CD8-positive, alpha-beta memory T cell (primary cell): Measurements from ENCODE around the gene TAAR6. TPM values are rescaled to one million over a fixed set of nuclear protein-coding genes. Genes with fewer than 3 reads are reported as not detected.
"Not testable (repeated sequence)": the region's sequence is repeated elsewhere in the genome, so short reads cannot be mapped to it uniquely, and the experiment has no call there.

Source experiments
- CTCF ChIA-PET: fragments of 350-600 bp; sonication (Branson Sonifier 250); formaldehyde crosslinking; loops from one replicate; lab custom pipeline; 2021; ENCODE audit warnings: antibody characterized with exemption; lab: Charles Lee
- POLR2A ChIA-PET: fragments of 350-600 bp; sonication (Branson Sonifier 250); formaldehyde crosslinking; loops from one replicate; lab custom pipeline; 2021; ENCODE audit warnings: antibody characterized with exemption; lab: Charles Lee
- DNase-seq, 5 donors: peaks; one replicate each; pipeline versions ENCODE4 v3.0.0 to v3.0.0-alpha.2; 2020 to 2022; ENCODE audit warnings: mixed read lengths in 1 of 5
- H3K27ac ChIP-seq: one replicate; pipeline ENCODE4 v1.7.0; 2013; ENCODE audit warnings: low read depth, mild to moderate bottlenecking, low read length, moderate library complexity
- H3K27me3 ChIP-seq: 2 replicates; pipeline ENCODE4 v1.7.0; 2013; ENCODE audit warnings: low read length, mild to moderate bottlenecking; ENCODE audit not compliant: insufficient read depth, poor library complexity, severe bottlenecking
- H3K36me3 ChIP-seq: 2 replicates; pipeline ENCODE4 v1.7.0; 2013; ENCODE audit warnings: mild to moderate bottlenecking, low read length, moderate library complexity; ENCODE audit not compliant: insufficient read depth
- H3K4me1 ChIP-seq: 2 replicates; pipeline ENCODE4 v1.7.0; 2013; ENCODE audit warnings: mild to moderate bottlenecking, low read length, moderate library complexity; ENCODE audit not compliant: insufficient read depth
- H3K4me3 ChIP-seq: 2 replicates; pipeline ENCODE4 v1.7.0; 2013; ENCODE audit warnings: mild to moderate bottlenecking, low read length
- H3K9me3 ChIP-seq: 2 replicates; pipeline ENCODE4 v1.7.0; 2013; ENCODE audit warnings: mild to moderate bottlenecking, low read length
- H3K27ac Mint-ChIP-seq, 8 donors: one replicate each; pipeline ENCODE4 v1.8.0; 2020 to 2021; ENCODE audit warnings: mixed read lengths in 8 of 8, mild to moderate bottlenecking in 6 of 8, inconsistent platforms in 3 of 8, moderate library complexity in 3 of 8
- H3K27me3 Mint-ChIP-seq, 2 donors: one replicate each; pipeline ENCODE4 v1.8.0; 2020 to 2021; ENCODE audit warnings: mixed read lengths in 2 of 2, mild to moderate bottlenecking in 1 of 2, moderate library complexity in 1 of 2
- H3K36me3 Mint-ChIP-seq, 3 donors: one replicate each; pipeline ENCODE4 v1.8.0; 2020 to 2021; ENCODE audit warnings: mixed read lengths in 3 of 3, inconsistent platforms in 1 of 3, mild to moderate bottlenecking in 1 of 3
- H3K4me1 Mint-ChIP-seq, 3 donors: one replicate each; pipeline ENCODE4 v1.8.0; 2020 to 2021; ENCODE audit warnings: mixed read lengths in 3 of 3, inconsistent platforms in 1 of 3, mild to moderate bottlenecking in 1 of 3
- H3K4me3 Mint-ChIP-seq, 7 donors: one replicate each; pipeline ENCODE4 v1.8.0; 2020 to 2021; ENCODE audit warnings: mixed read lengths in 7 of 7, mild to moderate bottlenecking in 6 of 7, moderate library complexity in 4 of 7, inconsistent platforms in 2 of 7
- H3K9me3 Mint-ChIP-seq, 5 donors: one replicate each; pipeline ENCODE4 v1.8.0; 2020 to 2022; ENCODE audit warnings: mixed read lengths in 5 of 5, mild to moderate bottlenecking in 3 of 5, moderate library complexity in 2 of 5, inconsistent platforms in 1 of 5
- polyA plus RNA-seq: library from polyadenylated mRNA; unstranded; fragments of 300-500 nt; fragmentation: Illumina TruSeq; gene quantifications from one replicate; pipeline ENCODE4 v1.2.3, GENCODE V29; 2021
- total RNA-seq, 2 experiments: library from RNA; stranded (reverse); gene quantifications; one replicate each; pipeline ENCODE4 v1.2.3, GENCODE V29; 2021

Gene TAAR6
- total and polyA plus RNA-seq, 3 experiments from 2014 or later = not detected

DNA sequence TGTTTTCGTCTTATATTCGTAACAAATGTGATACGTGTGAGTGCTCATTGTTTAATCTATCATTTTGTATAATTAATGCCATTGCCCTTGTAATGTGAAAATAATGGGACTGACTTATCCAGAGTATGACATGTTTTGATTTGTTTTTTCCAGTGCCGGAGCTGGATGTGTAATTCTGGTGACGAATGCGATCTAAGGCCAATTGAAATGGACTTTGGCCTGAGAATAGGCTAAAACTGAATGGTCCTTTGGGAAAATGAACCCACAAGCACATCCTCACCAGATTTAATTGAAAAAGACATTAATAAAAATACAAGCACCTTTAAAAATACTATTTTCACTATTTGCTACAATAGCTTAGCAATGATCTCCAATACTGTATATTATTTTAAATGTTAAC, 26.1 kb downstream of the TAAR6 start:
- Histone ChIP-seq H3K27me3 (no peaks in the 10 kb centered on the region), H3K36me3 (no peaks in the 10 kb centered on the region), H3K9me3 (no peaks in the 10 kb centered on the region), H3K4me1 (no peaks in the 10 kb centered on the region), H3K27ac (no peak overlapping the region), H3K4me3 (no peak overlapping the region)
- H3K36me3 Mint-ChIP-seq = no peaks in the 10 kb centered on the region
- ChIA-PET POLR2A (no interaction called here), CTCF (no interaction called here)
- no peak overlapping the region for H3K4me3 Mint-ChIP-seq
- no peak overlapping the region for H3K27ac Mint-ChIP-seq
- no peaks in the 10 kb centered on the region for H3K9me3 Mint-ChIP-seq
- H3K4me1 Mint-ChIP-seq = no peaks in the 10 kb centered on the region
- no peak for DNase-seq
- H3K27me3 Mint-ChIP-seq = peaks cover 16 to 41% of the 10 kb centered on the region in 2 donors

DNA sequence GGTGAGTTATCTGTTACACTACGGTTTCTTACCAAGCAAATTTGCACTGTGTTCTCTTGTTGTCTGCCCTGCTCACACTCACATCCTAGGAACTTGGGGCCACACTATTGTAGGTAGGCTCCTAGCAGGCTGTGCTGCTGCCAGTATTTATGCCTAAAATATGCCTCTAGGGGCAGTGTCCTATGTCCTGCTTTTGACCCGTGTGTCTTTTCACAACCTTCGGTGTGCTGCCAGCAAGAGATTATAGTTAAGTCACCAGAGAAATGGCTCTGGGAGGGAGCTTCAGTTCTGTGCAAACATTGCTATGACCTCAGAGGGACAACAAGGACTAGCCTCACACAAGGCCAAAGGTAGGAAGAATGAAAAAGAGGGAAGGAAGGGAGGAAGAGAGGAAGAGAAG, 28.4 kb downstream of the TAAR6 start:
- Mint-ChIP-seq H3K36me3 (no peaks in the 10 kb centered on the region), H3K27me3 (peaks cover 15 to 39% of the 10 kb centered on the region in 2 donors), H3K9me3 (no peaks in the 10 kb centered on the region), H3K4me1 (no peaks in the 10 kb centered on the region), H3K4me3 (no peak overlapping the region), H3K27ac (no peak overlapping the region)
- no peak overlapping the region for H3K4me3 ChIP-seq
- no peaks in the 10 kb centered on the region for H3K36me3 ChIP-seq
- CTCF ChIA-PET = interaction anchor here (1.1 kb wide), 1 partner anchor 200 kb away, joined by 3 read pairs; the partner anchor contains the start of gene SLC18B1
- no peaks in the 10 kb centered on the region for H3K9me3 ChIP-seq
- H3K4me1 ChIP-seq = no peaks in the 10 kb centered on the region
- DNase-seq = no peak
- POLR2A ChIA-PET = interaction anchor here (0.6 kb wide), 1 partner anchor 33 kb away, joined by 5 read pairs; no protein-coding TSS in a partner anchor
- H3K27me3 ChIP-seq = no peaks in the 10 kb centered on the region
- no peak overlapping the region for H3K27ac ChIP-seq

DNA sequence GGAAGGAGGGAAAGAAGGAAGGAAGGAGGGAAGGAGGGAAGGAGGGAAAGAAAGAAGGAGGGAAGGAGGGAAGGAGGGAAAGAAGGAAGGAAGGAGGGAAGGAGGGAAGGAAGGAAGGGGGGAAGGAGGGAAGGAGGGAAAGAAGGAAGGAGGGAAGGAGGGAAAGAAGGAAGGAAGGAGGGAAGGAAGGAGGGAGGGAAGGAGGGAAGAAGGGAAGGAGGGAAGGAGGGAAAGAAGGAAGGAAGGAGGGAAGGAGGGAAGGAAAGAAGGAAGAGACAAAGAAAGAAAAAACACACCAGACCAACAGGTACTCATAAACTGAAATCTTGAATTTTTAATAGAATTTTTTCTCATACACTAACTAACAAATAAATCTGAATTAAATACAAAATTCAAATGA, 30.8 kb downstream of the TAAR6 start:
- H3K9me3 Mint-ChIP-seq, H3K27ac ChIP-seq, CTCF ChIA-PET, H3K27ac Mint-ChIP-seq, H3K4me1 Mint-ChIP-seq, H3K9me3 ChIP-seq, DNase-seq, H3K4me3 ChIP-seq, H3K36me3 Mint-ChIP-seq, POLR2A ChIA-PET, H3K4me1 ChIP-seq, H3K36me3 ChIP-seq, H3K4me3 Mint-ChIP-seq, H3K27me3 ChIP-seq: not testable (repeated sequence)
- peaks cover 18 to 30% of the 10 kb centered on the region in 2 donors for H3K27me3 Mint-ChIP-seq

- Histone ChIP-seq H3K36me3 (no peaks in the 10 kb centered on the region), H3K9me3 (no peaks in the 10 kb centered on the region), H3K4me3 (no peak overlapping the region), H3K27me3 (no peaks in the 10 kb centered on the region), H3K4me1 (no peaks in the 10 kb centered on the region), H3K27ac (no peak overlapping the region)
- no peaks in the 10 kb centered on the region for H3K36me3 Mint-ChIP-seq
- peaks cover 0 to 3% (median 0%) of the 10 kb centered on the region in 5 donors for H3K9me3 Mint-ChIP-seq
- no peak overlapping the region for H3K27ac Mint-ChIP-seq
- DNase-seq = no peak
- ChIA-PET POLR2A (no interaction called here), CTCF (no interaction called here)
- peaks cover 10 to 16% of the 10 kb centered on the region in 2 donors for H3K27me3 Mint-ChIP-seq
- no peaks in the 10 kb centered on the region for H3K4me1 Mint-ChIP-seq
- H3K4me3 Mint-ChIP-seq = no peak overlapping the region
Observed at GRCh38 chr6:132604635-132605152, 34.6 kb downstream of the TAAR6 start.

DNA sequence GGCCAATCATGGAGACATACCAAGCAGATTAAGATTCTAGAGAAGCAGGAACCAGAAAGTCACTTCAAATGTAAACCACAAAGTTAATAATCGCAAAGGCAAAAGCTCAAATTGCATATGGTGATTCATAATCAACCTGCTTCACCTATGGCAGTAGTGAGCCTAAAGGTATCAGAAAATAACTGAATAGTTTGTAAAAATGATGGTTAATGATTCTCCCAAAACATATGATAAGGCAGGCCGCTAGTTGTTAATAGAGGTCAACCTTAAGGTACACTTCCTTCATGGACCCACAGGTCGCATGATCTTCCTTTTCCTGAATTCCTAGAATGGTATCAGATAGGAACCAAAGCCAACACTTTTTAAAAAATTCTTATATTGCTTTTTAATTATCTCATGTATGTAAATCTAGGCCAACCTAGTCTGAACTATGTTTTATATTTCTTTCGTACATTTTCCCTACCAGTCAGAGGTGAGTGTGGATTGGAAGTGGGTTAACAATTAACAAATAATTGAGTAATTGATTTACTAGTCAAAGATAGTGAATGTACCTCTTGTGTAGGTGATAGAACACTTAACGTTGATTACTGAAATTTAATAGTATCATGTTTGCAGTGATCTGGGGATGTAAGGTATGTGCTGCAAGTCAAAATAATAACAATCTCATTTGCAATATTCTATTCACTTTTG, 37.6 kb downstream of the TAAR6 start:
- no peak for DNase-seq
- Mint-ChIP-seq H3K9me3 (peaks cover 0 to 3% (median 0%) of the 10 kb centered on the region in 5 donors), H3K27ac (no peak overlapping the region), H3K36me3 (no peaks in the 10 kb centered on the region), H3K4me3 (no peak overlapping the region), H3K4me1 (peaks cover 5 to 9% (median 6%) of the 10 kb centered on the region in 3 donors), H3K27me3 (peaks cover 5 to 12% of the 10 kb centered on the region in 2 donors)
- no peak overlapping the region for H3K27ac ChIP-seq
- H3K9me3 ChIP-seq = no peaks in the 10 kb centered on the region
- H3K36me3 ChIP-seq = no peaks in the 10 kb centered on the region
- no peak overlapping the region for H3K4me3 ChIP-seq
- ChIA-PET POLR2A (no interaction called here), CTCF (no interaction called here)
- H3K4me1 ChIP-seq = peaks cover 2% of the 10 kb centered on the region
- no peaks in the 10 kb centered on the region for H3K27me3 ChIP-seq

DNA sequence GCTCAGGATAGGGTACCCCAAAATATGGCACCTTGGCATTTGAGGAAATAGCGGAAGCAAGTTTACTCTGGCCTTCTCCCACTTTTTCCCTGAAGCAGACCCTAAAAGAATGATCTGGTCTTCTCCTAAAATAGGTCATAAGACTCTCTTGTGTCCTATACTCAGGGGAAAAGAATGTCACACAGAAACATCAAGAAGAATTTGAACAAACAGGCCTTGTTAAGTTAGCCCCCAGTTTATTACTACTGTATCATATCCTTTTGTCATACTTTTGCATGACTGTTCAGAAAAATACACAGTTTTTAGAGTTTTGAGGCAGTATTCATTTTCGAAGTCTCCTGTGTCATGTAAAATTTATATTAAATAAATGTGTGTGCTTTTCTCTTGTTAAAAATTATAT, 41.5 kb downstream of the TAAR6 start:
- CTCF ChIA-PET = no interaction called here
- peaks cover 4% of the 10 kb centered on the region for H3K4me1 ChIP-seq
- peak overlapping the region in 1 of 8 donors; percentile 61 for H3K27ac Mint-ChIP-seq

GRCh38 chr6:132612449-132613108, 42.5 kb downstream of the TAAR6 start:
- Mint-ChIP-seq H3K27ac (peak overlapping the region in 1 of 8 donors; percentile 7), H3K9me3 (no peaks in the 10 kb centered on the region), H3K4me3 (peak overlapping the region in 6 of 7 donors; percentile 10 to 39 (median 32)), H3K4me1 (peaks cover 16 to 22% (median 17%) of the 10 kb centered on the region in 3 donors), H3K36me3 (no peaks in the 10 kb centered on the region), H3K27me3 (peaks cover 0 to 3% of the 10 kb centered on the region in 2 donors)
- peak overlapping the region; percentile 13 for H3K4me3 ChIP-seq
- H3K27me3 ChIP-seq = no peaks in the 10 kb centered on the region
- peak in 1 of 5 donors; percentile 7 for DNase-seq
- peaks cover 4% of the 10 kb centered on the region for H3K4me1 ChIP-seq
- no peak overlapping the region for H3K27ac ChIP-seq
- no peaks in the 10 kb centered on the region for H3K9me3 ChIP-seq
- POLR2A ChIA-PET = no interaction called here
- H3K36me3 ChIP-seq = no peaks in the 10 kb centered on the region
- CTCF ChIA-PET = no interaction called here

More for the DNA sequence above, 41.5 kb downstream of the TAAR6 start:
- Mint-ChIP-seq H3K4me1 (peaks cover 16 to 22% (median 17%) of the 10 kb centered on the region in 3 donors), H3K9me3 (no peaks in the 10 kb centered on the region), H3K36me3 (no peaks in the 10 kb centered on the region), H3K27me3 (peaks cover 2 to 3% of the 10 kb centered on the region in 2 donors), H3K4me3 (no peak overlapping the region)
- Histone ChIP-seq H3K27ac (no peak overlapping the region), H3K9me3 (no peaks in the 10 kb centered on the region), H3K4me3 (no peak overlapping the region), H3K27me3 (no peaks in the 10 kb centered on the region), H3K36me3 (no peaks in the 10 kb centered on the region)
- no peak for DNase-seq
- POLR2A ChIA-PET = no interaction called here

- H3K4me1 ChIP-seq = peaks cover 4% of the 10 kb centered on the region
- H3K27ac ChIP-seq = no peak overlapping the region
- ChIA-PET POLR2A (no interaction called here), CTCF (no interaction called here)
- no peaks in the 10 kb centered on the region for H3K36me3 Mint-ChIP-seq
- H3K27me3 ChIP-seq = no peaks in the 10 kb centered on the region
- no peak for DNase-seq
- no peaks in the 10 kb centered on the region for H3K9me3 Mint-ChIP-seq
- peak overlapping the region in 6 of 7 donors; percentile 69 to 79 (median 75) for H3K4me3 Mint-ChIP-seq
- no peaks in the 10 kb centered on the region for H3K36me3 ChIP-seq
- peaks cover 0 to 3% of the 10 kb centered on the region in 2 donors for H3K27me3 Mint-ChIP-seq
- peaks cover 16 to 22% (median 17%) of the 10 kb centered on the region in 3 donors for H3K4me1 Mint-ChIP-seq
- H3K27ac Mint-ChIP-seq = peak overlapping the region in 5 of 8 donors; percentile 15 to 86 (median 35)
- no peaks in the 10 kb centered on the region for H3K9me3 ChIP-seq
- no peak overlapping the region for H3K4me3 ChIP-seq
Observed at GRCh38 chr6:132614554-132614953, 44.4 kb downstream of the TAAR6 start.
